HG02981 (cell line): Measurements from ENCODE around the gene LYSMD1.

Source experiments
- ATAC-seq: cut with Tn5 transposase; IDR thresholded peaks from one replicate; pipeline ENCODE4 v1.9.1; 2021; ENCODE audit warnings: mild to moderate bottlenecking, moderate library complexity; ENCODE audit not compliant: unreplicated experiment

LYSMD1 gene

DNA sequence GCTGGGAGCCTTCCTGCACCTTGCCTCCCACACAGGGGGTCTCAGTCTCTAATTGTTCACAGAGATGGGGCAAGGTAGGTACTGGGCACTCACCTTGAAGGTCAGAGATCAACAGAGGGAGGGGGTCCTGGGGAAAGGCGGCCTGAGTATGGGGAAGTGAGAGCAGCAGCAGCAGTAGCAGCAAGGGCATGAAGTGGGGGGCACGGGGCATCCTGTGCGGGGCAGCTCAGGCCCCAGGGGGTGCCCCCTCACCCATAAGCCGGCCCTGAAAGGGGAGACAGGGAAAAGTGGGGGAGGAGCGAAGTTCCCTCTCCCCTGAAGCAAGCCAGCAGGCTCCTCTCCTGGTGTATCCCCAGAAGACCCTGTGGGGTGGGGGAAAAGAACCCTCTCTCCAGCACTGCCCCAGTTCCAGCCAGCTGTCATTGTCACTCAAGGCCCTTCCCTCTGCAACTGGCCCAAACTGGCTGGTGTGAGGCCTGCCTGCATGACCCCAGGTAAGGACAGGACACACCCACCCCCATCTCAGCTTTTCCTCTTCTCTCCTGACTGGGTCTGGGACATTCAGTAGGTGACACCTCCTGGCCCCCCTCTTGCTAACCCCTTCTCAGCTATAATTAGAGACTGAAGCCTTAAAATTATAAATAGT lies 23.2 kb downstream of the LYSMD1 start:
- no peak for ATAC-seq

DNA sequence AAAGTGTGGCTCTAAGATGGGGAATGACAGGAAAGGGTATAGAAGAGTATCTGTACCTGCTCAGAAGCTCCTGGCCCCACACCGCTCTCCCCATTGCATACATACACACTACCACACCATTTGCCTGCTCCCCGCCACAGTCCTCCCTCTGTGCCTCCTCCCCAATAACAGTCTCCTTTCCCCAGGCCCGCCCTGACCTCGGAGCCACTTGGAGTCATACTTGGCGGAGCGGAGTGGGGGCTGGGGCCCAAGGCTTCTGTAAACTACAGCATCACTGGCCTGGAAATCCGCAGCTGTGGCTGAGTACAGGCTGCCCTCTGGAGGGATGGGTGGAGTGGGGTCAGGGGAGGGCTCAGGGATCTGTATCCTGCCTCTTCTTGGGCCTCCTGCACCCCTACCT lies 27.9 kb downstream of the LYSMD1 start:
- no peak for ATAC-seq

GRCh38 chr1:151135433-151136385 lies 30.0 kb downstream of the LYSMD1 start:
- ATAC-seq = no peak

DNA sequence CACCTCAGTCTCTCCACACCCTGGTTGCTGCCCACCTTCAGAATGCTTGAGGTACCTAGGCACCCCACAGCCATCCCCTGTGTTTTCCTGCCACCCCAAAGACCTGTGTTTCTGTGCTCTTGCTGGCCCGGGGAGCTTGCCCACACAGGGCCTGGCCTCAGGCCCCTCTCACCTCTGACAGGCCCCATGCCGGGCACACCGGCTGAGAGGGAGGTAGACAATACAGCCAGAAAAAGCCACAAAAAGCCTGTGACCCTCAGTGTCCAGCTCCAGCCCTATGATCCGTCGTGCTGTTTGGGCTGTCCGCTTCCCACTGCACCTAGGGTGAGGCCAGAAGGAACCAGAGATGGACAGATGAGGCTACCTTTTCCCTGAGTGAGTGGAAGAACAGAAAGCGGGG lies 30.7 kb downstream of the LYSMD1 start:
- ATAC-seq = no peak

DNA sequence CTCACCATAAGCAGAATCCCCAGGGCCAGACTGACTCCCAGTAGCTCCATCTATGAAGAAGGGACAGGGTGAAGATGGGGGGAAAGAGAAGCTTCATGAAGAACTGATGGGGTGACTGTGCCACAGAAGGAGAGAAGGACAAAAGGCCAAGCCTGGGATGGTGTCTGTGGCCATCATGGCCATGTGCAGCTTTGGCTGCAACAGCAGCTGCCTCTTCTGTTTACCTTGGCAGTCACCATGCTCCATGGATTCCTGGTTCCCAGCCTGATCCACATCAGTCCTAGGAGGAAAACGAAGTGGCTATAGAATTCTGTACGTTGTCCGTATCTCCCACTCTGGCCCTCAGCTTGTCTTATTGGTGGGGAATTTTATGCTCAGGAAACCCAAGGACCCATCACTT lies 31.3 kb downstream of the LYSMD1 start:
- no peak for ATAC-seq

GRCh38 chr1:151133018-151133806 lies 32.5 kb downstream of the LYSMD1 start:
- ATAC-seq = no peak

- no peak for ATAC-seq
Observed at GRCh38 chr1:151132335-151133017, 33.2 kb downstream of the LYSMD1 start.

- no peak for ATAC-seq
Observed at GRCh38 chr1:151131701-151132334, 33.9 kb downstream of the LYSMD1 start.

GRCh38 chr1:151130987-151131586 lies 34.6 kb downstream of the LYSMD1 start:
- ATAC-seq = peak; percentile 90

- ATAC-seq = no peak
Observed at GRCh38 chr1:151128800-151129199, 36.9 kb downstream of the LYSMD1 start.

DNA sequence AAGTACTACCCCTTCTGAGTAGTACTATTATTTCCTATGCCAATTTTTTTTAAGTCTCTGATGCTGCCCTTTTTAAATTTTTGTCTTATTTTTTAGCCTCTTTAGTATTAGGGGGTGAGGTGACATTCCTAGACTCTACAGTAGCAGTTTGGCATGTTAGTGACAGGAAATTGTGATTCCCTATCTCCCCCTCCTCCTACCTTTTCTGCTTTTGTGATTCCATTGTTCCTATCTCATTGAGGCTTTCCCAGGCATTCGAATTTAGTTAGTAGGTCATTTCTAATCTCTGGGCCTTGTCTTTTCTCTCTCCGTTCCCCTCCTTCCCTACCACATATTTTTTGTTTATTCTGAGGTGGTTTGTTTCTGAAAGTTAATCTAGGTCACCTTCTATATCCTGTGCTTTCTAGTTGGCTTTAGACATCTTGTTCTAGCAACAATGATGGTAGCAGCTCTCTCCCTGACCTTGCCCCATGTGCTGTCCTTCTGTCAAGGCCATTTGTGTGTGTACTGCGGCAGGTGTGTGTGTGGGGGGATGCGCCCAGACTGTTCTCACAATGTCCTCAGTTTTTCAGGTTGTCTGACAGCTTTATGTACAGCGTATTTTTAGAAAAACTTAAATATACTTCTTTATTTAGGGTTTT lies 40.8 kb downstream of the LYSMD1 start:
- no peak for ATAC-seq

- ATAC-seq = no peak
Observed at GRCh38 chr1:151113877-151114276, 51.8 kb downstream of the LYSMD1 start.
